K562 (cell line): Measurements from ENCODE around the gene CEP43. TPM values are rescaled to one million over a fixed set of nuclear protein-coding genes. Genes with fewer than 3 reads are reported as not detected.

Experiments
- ATAC-seq: fragments of 200-7000 bp; cut with Tn5 transposase; 3 replicates; pipeline ENCODE4 v1.9.1; 2020; ENCODE audit warnings: moderate library complexity
- BruUV-seq: library from RNA; stranded (reverse); fragments of 400-500 nt; replicated peaks from 2 replicates; lab custom pipeline; 2021; lab: Mats Ljungman, UMichigan
- CTCF ChIA-PET: fragments of 300-600 bp; formaldehyde crosslinking; extraction: SDS; loops from one replicate; lab custom pipeline; 2021; ENCODE audit warnings: low intra/inter-chr PET ratio; lab: Yijun Ruan, JAX
- POLR2A ChIA-PET: fragments of 300-600, 350-650 bp; sonication (Branson Sonifier 250); formaldehyde crosslinking; extraction: SDS; loops from one replicate; lab custom pipeline; 2021; ENCODE audit warnings: antibody characterized with exemption, inconsistent platforms; lab: Yijun Ruan, JAX
- DNase-seq, 4 experiments: peaks; one replicate each; pipeline versions ENCODE4 v3.0.0 to v3.0.0-alpha.2; 2011 to 2018; ENCODE audit warnings: low spot score in 3 of 4, mixed read lengths in 3 of 4; ENCODE audit errors: extremely low read depth in 1 of 4
- FAIRE-seq: peaks from 2 replicates; lab custom pipeline; 2011; peaks lifted over from hg19 to GRCh38; lab: Jason Lieb, UNC
- H2AFZ ChIP-seq: 2 replicates; pipeline ENCODE4 v1.6.0; 2011; ENCODE audit warnings: low read depth, low read length, control low read depth, inconsistent platforms
- H3K27ac ChIP-seq: fragments of 200-600 bp; 3 replicates; pipeline ENCODE4 v1.8.0; 2011; ENCODE audit warnings: low read depth, mild to moderate bottlenecking, control low read depth, inconsistent platforms, low read length, moderate library complexity, mixed read lengths; ENCODE audit errors: extremely low read depth
- H3K27me3 ChIP-seq, 2 experiments: fragments of 300-600 bp in 1 of 2; 2 replicates in 1 of 2; 3 replicates in 1 of 2; pipeline versions ENCODE4 v1.6.0 to v1.8.0; 2011; ENCODE audit warnings: inconsistent platforms in 2 of 2, low read length in 2 of 2, mild to moderate bottlenecking in 1 of 2, mixed read lengths in 1 of 2, moderate library complexity in 1 of 2; ENCODE audit not compliant: control insufficient read depth in 2 of 2, insufficient read depth in 2 of 2
- H3K36me3 ChIP-seq: fragments of 300-600 bp; 3 replicates; pipeline ENCODE4 v1.8.0; 2011; ENCODE audit warnings: mild to moderate bottlenecking, low read length, inconsistent platforms; ENCODE audit not compliant: control insufficient read depth, insufficient read depth
- H3K4me1 ChIP-seq, 2 experiments: fragments of 200-600 bp in 1 of 2; replicated peaks in 1 of 2; 2 replicates in 1 of 2; 3 replicates in 1 of 2; pipeline versions ENCODE4 v1.5.1 to v1.8.0; 2011; ENCODE audit warnings: inconsistent platforms in 2 of 2, low read length in 2 of 2, mild to moderate bottlenecking in 1 of 2, mixed read lengths in 1 of 2, moderate library complexity in 1 of 2; ENCODE audit not compliant: control insufficient read depth in 2 of 2, insufficient read depth in 2 of 2
- H3K4me2 ChIP-seq: 2 replicates; pipeline ENCODE4 v1.6.1; 2011; ENCODE audit warnings: low read length, control low read depth, inconsistent platforms, mixed read lengths; ENCODE audit not compliant: insufficient read depth
- H3K4me3 ChIP-seq: fragments of 200-600 bp; sonication (generic), shearing (Covaris generic); 2 replicates; pipeline ENCODE4 v1.5.1; 2016; ENCODE audit warnings: control low read depth, inconsistent platforms
- H3K79me2 ChIP-seq: fragments of 200-600 bp; 3 replicates; pipeline ENCODE4 v1.8.0; 2011; ENCODE audit warnings: low read length, inconsistent platforms; ENCODE audit not compliant: control insufficient read depth, insufficient read depth
- H3K9ac ChIP-seq, 2 experiments: 2 replicates each; pipeline versions ENCODE4 v1.6.0 to v1.6.1; 2011; ENCODE audit warnings: low read depth in 2 of 2, low read length in 2 of 2, control low read depth in 1 of 2, inconsistent platforms in 1 of 2, mild to moderate bottlenecking in 1 of 2, mixed read lengths in 1 of 2; ENCODE audit not compliant: insufficient read depth in 1 of 2
- H3K9me1 ChIP-seq: one replicate; pipeline ENCODE4 v1.6.0; 2011; ENCODE audit warnings: inconsistent platforms, mild to moderate bottlenecking, low read length, moderate library complexity; ENCODE audit not compliant: control insufficient read depth, insufficient read depth
- H3K9me3 ChIP-seq: replicated peaks from 2 replicates; pipeline ENCODE4 v1.5.1; 2011; ENCODE audit warnings: low read depth, low read length, inconsistent platforms; ENCODE audit not compliant: control insufficient read depth, insufficient read depth
- H4K20me1 ChIP-seq: replicated peaks from 2 replicates; pipeline ENCODE4 v1.6.1; 2011; ENCODE audit warnings: low read length, inconsistent platforms, mixed read lengths; ENCODE audit not compliant: control insufficient read depth, insufficient read depth
- CBX2 ChIP-seq: fragments of 200-600 bp; sonication (generic); IDR thresholded peaks from one replicate; pipeline ENCODE4 v1.6.1; 2012; ENCODE audit warnings: mild to moderate bottlenecking, low read length, inconsistent platforms; ENCODE audit not compliant: insufficient read depth, poor library complexity, severe bottlenecking
- CCNT2 ChIP-seq: IDR thresholded peaks from 2 replicates; pipeline ENCODE4 v1.6.1; 2011; ENCODE audit warnings: borderline replicate concordance, low read depth, mild to moderate bottlenecking, moderate library complexity, mixed read lengths, low read length; ENCODE audit not compliant: insufficient read length; ENCODE audit errors: extremely low read depth
- HLTF ChIP-seq: fragments of 450-650 bp; IDR thresholded peaks from 2 replicates; pipeline ENCODE4 v1.6.1; 2016
- HNRNPL ChIP-seq: fragments of 200-400 bp; formaldehyde crosslinking; IDR thresholded peaks from 2 replicates; pipeline ENCODE4 v1.6.1; 2017; ENCODE audit warnings: low read depth, mild to moderate bottlenecking, low read length
- IRF2 ChIP-seq: sonication (generic); formaldehyde crosslinking; IDR thresholded peaks from 2 replicates; pipeline ENCODE4 v1.8.1; 2022; ENCODE audit warnings: mild to moderate bottlenecking, missing genetic modification reagents
- RBM39 ChIP-seq: fragments of 200-400 bp; formaldehyde crosslinking; optimal IDR thresholded peaks from 2 replicates; pipeline ENCODE3; 2018; ENCODE audit warnings: low read depth, low read length
- ZNF184 ChIP-seq: sonication (generic); formaldehyde crosslinking; IDR thresholded peaks from 2 replicates; pipeline ENCODE4 v1.5.0; 2020; ENCODE audit warnings: missing genetic modification reagents
- ZNF347 ChIP-seq: fragments of 450-650 bp; formaldehyde crosslinking; IDR thresholded peaks from 2 replicates; pipeline ENCODE4 v1.4.0; 2020; ENCODE audit warnings: low read depth, mild to moderate bottlenecking, moderate library complexity
- WGBS: fragments of 100-300 bp; shearing (Covaris generic); methylation state at CpG from one replicate; pipeline ENCODE4 v1.1.6; 2016; ENCODE audit warnings: low coverage, mixed read lengths; ENCODE audit not compliant: insufficient coverage; ENCODE audit errors: missing lambda C conversion rate; 5-methylcytosine and 5-hydroxymethylcytosine counted together
- in situ Hi-C: fragments of 300-500 bp; cut with MboI; formaldehyde crosslinking; loops from 4 replicates; pipeline ENCODE4 v1.15.0; 2018; ENCODE audit warnings: inconsistent platforms, mixed read lengths
- intact Hi-C: fragments of 100-400 bp; cut with micrococcal nuclease; formaldehyde crosslinking; loops from 2 replicates; pipeline ENCODE4 v1.14.2; 2022
- polyA plus RNA-seq, 8 experiments: library from polyadenylated mRNA; depleted of rRNA in 4 of 8; stranded (reverse) in 5 of 8; unstranded in 3 of 8; fragments of >200 nt; fragmentation: Nextera tagmentation in 2 of 8; fragmentation: Illumina TruSeq in 1 of 8; extraction: Ambion mirVana in 2 of 8; extraction: Trizol in 1 of 8; gene quantifications; 2 replicates each; pipeline versions ENCODE4 v1.2.1 to v1.2.3, GENCODE V29; 2011 to 2014; ENCODE audit warnings: inconsistent platforms in 1 of 8, missing spikeins in 1 of 8
- total RNA-seq, 7 experiments: library from RNA; depleted of rRNA in 6 of 7; stranded (reverse); fragments of >200 nt in 6 of 7; fragmentation: Illumina TruSeq in 2 of 7; extraction: Trizol in 2 of 7; gene quantifications; 2 replicates each; pipeline versions ENCODE4 v1.2.1 to v1.2.3, GENCODE V29; 2011 to 2021; ENCODE audit warnings: low replicate concordance in 1 of 7
- TF ChIP-seq, protein P1 (sequence below), 2 experiments: fragments of 450-650 bp in 1 of 2; sonication (generic) in 1 of 2; formaldehyde crosslinking in 1 of 2; IDR thresholded peaks in 1 of 2; conservative IDR thresholded peaks in 1 of 2; 2 replicates each; pipeline versions ENCODE4 v1.6.1 to v1.8.1; 2016 to 2023; ENCODE audit warnings: mild to moderate bottlenecking in 2 of 2, moderate library complexity in 2 of 2, inconsistent platforms in 1 of 2, missing genetic modification reagents in 1 of 2
- TF ChIP-seq, protein P2 (sequence below): fragments of 450-650 bp; formaldehyde crosslinking; IDR thresholded peaks from 2 replicates; pipeline ENCODE4 v1.4.0; 2022; ENCODE audit warnings: missing genetic modification characterization
- TF ChIP-seq, protein P3 (sequence below): fragments of 250-450 bp; sonication (Bioruptor Pico); IDR thresholded peaks from 2 replicates; pipeline ENCODE4 v1.4.0; 2020; ENCODE audit warnings: mild to moderate bottlenecking, moderate library complexity
- TF ChIP-seq, protein P4 (sequence below): fragments of 250-450 bp; sonication (Bioruptor Pico); IDR thresholded peaks from 2 replicates; pipeline ENCODE4 v1.4.0; 2020; ENCODE audit warnings: borderline replicate concordance

CEP43 gene
- total and polyA plus RNA-seq, 9 of the 15 experiments (the other 6 are each of a cell fraction or from before 2014, with no cell fraction given): 15.2 to 55.7 (median 47.4) TPM

DNA sequence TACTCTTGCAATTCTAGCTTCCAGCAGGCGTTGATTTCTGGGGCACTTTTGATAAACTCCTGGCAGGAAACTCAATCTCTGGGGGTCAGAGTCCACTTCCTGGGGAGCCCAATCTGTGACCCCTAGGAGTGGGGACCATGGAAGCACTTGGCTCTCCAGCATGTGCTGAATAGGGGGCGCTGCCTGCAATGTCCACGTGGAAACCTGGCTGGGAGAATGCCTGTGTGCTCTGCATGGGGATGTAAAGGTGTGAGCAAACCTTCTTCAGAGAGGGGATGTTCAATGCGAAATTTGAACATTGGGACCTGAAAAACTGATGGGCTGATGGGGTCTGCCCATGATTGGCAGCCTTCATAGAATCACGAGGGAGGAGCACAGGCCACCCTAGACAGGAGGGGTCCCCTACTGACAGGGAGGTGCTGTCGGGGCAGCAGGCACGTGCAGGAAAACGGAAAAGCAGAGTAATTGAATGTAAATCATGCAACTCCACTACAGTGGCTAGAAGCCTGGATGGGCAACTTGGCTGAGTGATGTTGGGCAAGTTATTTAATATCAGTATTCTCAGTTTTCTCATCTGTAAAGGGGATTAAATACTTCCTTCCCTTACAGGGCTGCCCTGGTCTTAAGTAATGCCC, 47.8 kb downstream of the CEP43 start (continued):
- TF ChIP-seq CBX2: no peak
- TF ChIP-seq IRF2 (CRISPR knock-in tag): no peak
- no peak for TF ChIP-seq HNRNPL
- TF ChIP-seq ZNF347 (CRISPR knock-in tag): no peak
- TF ChIP-seq, protein P1, sequence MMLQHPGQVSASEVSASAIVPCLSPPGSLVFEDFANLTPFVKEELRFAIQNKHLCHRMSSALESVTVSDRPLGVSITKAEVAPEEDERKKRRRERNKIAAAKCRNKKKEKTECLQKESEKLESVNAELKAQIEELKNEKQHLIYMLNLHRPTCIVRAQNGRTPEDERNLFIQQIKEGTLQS (IDR thresholded peaks at IDR 0.05): no peak
- TF ChIP-seq, protein P1 (CRISPR knock-in tag; conservative IDR thresholded peaks at IDR 0.05): no peak
- TF ChIP-seq, all 486 proteins: peak for 0

DNA sequence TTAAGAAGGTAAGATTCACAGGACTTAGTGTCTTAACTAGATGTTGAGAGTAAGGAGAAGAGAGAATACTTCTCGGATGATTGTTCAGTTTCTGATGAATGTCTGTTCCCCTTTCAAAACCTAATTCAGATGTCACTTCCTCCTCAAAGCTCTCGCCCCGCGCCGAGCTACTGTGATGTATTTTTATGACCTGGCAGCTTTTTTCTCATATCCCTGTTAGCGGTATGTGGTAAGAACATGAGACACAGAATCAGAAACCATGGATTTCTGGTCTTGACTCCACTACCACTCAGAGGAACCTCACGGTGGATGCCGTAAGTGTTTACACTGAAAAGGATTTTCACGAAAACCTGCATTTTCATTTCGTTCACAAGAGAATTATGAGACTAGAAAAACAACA, 48.4 kb downstream of the CEP43 start:
- WGBS: 84% methylated on average over 10 of the region's 10 CpGs
- BruUV-seq: no TSS peak
- H3K4me3 ChIP-seq: no peak overlapping the region
- no peaks in the 10 kb centered on the region for H4K20me1 ChIP-seq
- in situ Hi-C loops: no loop called here
- FAIRE-seq (no peak), ATAC-seq (no peak), DNase-seq (no peak)
- no peaks in the 10 kb centered on the region for H3K4me1 ChIP-seq
- H2AFZ ChIP-seq: no peak overlapping the region
- H3K9me1 ChIP-seq: no peaks in the 10 kb centered on the region
- H3K9me3 ChIP-seq: no peaks in the 10 kb centered on the region
- no peaks in the 10 kb centered on the region for H3K27me3 ChIP-seq
- CTCF ChIA-PET: no interaction called here
- peaks cover 7% of the 10 kb centered on the region; the same call in 2 of the 3 replicates for H3K36me3 ChIP-seq
- no peak overlapping the region for H3K9ac ChIP-seq
- no peaks in the 10 kb centered on the region for H3K79me2 ChIP-seq
- intact Hi-C loops: loop anchor here (5.0 kb wide), 1 partner anchor 260 kb away; no protein-coding TSS in a partner anchor
- no peak overlapping the region for H3K27ac ChIP-seq
- H3K4me2 ChIP-seq: no peak overlapping the region
- POLR2A ChIA-PET: interaction anchor here (1.2 kb wide), 1 partner anchor 17 kb away, joined by 5 read pairs; no protein-coding TSS in a partner anchor
- TF ChIP-seq, protein P2, sequence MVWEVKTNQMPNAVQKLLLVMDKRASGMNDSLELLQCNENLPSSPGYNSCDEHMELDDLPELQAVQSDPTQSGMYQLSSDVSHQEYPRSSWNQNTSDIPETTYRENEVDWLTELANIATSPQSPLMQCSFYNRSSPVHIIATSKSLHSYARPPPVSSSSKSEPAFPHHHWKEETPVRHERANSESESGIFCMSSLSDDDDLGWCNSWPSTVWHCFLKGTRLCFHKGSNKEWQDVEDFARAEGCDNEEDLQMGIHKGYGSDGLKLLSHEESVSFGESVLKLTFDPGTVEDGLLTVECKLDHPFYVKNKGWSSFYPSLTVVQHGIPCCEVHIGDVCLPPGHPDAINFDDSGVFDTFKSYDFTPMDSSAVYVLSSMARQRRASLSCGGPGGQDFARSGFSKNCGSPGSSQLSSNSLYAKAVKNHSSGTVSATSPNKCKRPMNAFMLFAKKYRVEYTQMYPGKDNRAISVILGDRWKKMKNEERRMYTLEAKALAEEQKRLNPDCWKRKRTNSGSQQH (CRISPR knock-in tag): no peak
- TF ChIP-seq HLTF (no peak), ZNF184 (CRISPR knock-in tag) (no peak), RBM39 (no peak), CCNT2 (no peak)
- TF ChIP-seq, protein P3, sequence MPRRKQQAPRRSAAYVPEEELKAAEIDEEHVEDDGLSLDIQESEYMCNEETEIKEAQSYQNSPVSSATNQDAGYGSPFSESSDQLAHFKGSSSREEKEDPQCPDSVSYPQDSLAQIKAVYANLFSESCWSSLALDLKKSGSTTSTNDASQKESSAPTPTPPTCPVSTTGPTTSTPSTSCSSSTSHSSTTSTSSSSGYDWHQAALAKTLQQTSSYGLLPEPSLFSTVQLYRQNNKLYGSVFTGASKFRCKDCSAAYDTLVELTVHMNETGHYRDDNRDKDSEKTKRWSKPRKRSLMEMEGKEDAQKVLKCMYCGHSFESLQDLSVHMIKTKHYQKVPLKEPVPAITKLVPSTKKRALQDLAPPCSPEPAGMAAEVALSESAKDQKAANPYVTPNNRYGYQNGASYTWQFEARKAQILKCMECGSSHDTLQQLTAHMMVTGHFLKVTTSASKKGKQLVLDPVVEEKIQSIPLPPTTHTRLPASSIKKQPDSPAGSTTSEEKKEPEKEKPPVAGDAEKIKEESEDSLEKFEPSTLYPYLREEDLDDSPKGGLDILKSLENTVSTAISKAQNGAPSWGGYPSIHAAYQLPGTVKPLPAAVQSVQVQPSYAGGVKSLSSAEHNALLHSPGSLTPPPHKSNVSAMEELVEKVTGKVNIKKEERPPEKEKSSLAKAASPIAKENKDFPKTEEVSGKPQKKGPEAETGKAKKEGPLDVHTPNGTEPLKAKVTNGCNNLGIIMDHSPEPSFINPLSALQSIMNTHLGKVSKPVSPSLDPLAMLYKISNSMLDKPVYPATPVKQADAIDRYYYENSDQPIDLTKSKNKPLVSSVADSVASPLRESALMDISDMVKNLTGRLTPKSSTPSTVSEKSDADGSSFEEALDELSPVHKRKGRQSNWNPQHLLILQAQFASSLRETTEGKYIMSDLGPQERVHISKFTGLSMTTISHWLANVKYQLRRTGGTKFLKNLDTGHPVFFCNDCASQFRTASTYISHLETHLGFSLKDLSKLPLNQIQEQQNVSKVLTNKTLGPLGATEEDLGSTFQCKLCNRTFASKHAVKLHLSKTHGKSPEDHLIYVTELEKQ: no peak
- TF ChIP-seq, protein P4, sequence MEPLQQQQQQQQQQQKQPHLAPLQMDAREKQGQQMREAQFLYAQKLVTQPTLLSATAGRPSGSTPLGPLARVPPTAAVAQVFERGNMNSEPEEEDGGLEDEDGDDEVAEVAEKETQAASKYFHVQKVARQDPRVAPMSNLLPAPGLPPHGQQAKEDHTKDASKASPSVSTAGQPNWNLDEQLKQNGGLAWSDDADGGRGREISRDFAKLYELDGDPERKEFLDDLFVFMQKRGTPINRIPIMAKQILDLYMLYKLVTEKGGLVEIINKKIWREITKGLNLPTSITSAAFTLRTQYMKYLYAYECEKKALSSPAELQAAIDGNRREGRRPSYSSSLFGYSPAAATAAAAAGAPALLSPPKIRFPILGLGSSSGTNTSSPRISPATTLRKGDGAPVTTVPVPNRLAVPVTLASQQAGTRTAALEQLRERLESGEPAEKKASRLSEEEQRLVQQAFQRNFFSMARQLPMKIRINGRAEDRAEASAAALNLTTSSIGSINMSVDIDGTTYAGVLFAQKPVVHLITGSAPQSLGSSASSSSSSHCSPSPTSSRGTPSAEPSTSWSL (CRISPR knock-in tag): no peak
